Endodermal cell (in vitro differentiated cells): ENCODE data around the gene APMAP. TPM values are rescaled to one million over a fixed set of nuclear protein-coding genes. Genes with fewer than 3 reads are reported as not detected.

ENCODE experiments used
- DNase-seq: peaks from one replicate; pipeline ENCODE4 v3.0.0-alpha.2; 2017
- H3K27ac ChIP-seq: 2 replicates; pipeline ENCODE4 v1.5.1; 2013; ENCODE audit warnings: mild to moderate bottlenecking, low read depth, low read length, moderate library complexity
- H3K27me3 ChIP-seq: 2 replicates; pipeline ENCODE4 v1.6.1; 2013; ENCODE audit warnings: mild to moderate bottlenecking, low read length, moderate library complexity; ENCODE audit not compliant: insufficient read depth, control insufficient read depth, poor library complexity, severe bottlenecking
- H3K36me3 ChIP-seq: 2 replicates; pipeline ENCODE4 v1.7.0; 2013; ENCODE audit warnings: mild to moderate bottlenecking, low read length, moderate library complexity; ENCODE audit not compliant: control insufficient read depth, insufficient read depth
- H3K4me1 ChIP-seq: one replicate; pipeline ENCODE4 v1.7.0; 2013; ENCODE audit warnings: low read length; ENCODE audit not compliant: control insufficient read depth, insufficient read depth
- H3K4me3 ChIP-seq: 2 replicates; pipeline ENCODE4 v1.5.1; 2013; ENCODE audit warnings: mild to moderate bottlenecking, low read length, moderate library complexity
- H3K9ac ChIP-seq: 2 replicates; pipeline ENCODE4 v1.6.1; 2013; ENCODE audit warnings: mild to moderate bottlenecking, low read length, moderate library complexity; ENCODE audit not compliant: poor library complexity, severe bottlenecking; ENCODE audit errors: extremely low read depth
- H3K9me3 ChIP-seq: 2 replicates; pipeline ENCODE4 v1.6.1; 2013; ENCODE audit warnings: mild to moderate bottlenecking, low read length, moderate library complexity; ENCODE audit not compliant: control insufficient read depth
- H3K27ac Mint-ChIP-seq: 2 replicates; pipeline ENCODE4 v1.8.0; 2020; ENCODE audit warnings: mixed read lengths
- H3K27me3 Mint-ChIP-seq: 2 replicates; pipeline ENCODE4 v1.8.0; 2021; ENCODE audit warnings: mild to moderate bottlenecking, mixed read lengths; ENCODE audit not compliant: insufficient read depth
- H3K36me3 Mint-ChIP-seq: 2 replicates; pipeline ENCODE4 v1.8.0; 2020; ENCODE audit warnings: low read depth, mixed read lengths
- H3K4me1 Mint-ChIP-seq: 2 replicates; pipeline ENCODE4 v1.8.0; 2020; ENCODE audit warnings: mixed read lengths
- H3K4me3 Mint-ChIP-seq: 2 replicates; pipeline ENCODE4 v1.8.0; 2020; ENCODE audit warnings: mild to moderate bottlenecking, moderate library complexity, mixed read lengths
- H3K9me3 Mint-ChIP-seq: 2 replicates; pipeline ENCODE4 v1.8.0; 2020; ENCODE audit warnings: mild to moderate bottlenecking, mixed read lengths
- CTCF ChIP-seq: fragments of 200-600 bp; sonication (generic); conservative IDR thresholded peaks from 2 replicates; pipeline ENCODE4 v1.5.0; 2021; ENCODE audit warnings: antibody characterized with exemption, mild to moderate bottlenecking
- WGBS, 2 experiments: methylation state at CpG; one replicate each; pipeline versions ENCODE4 v1.1.5 to v1.1.7; 2013; ENCODE audit warnings: missing lambda C conversion rate in 2 of 2, mixed read lengths in 1 of 2; ENCODE audit not compliant: insufficient coverage in 1 of 2, insufficient read length in 1 of 2; 5-methylcytosine and 5-hydroxymethylcytosine counted together
- total RNA-seq, 2 donors: library from RNA; stranded (reverse); fragmentation: NEBNext Ultra II Directional in 1 of 2; extraction: Animal tissue kit (Norgen Biotek cat#: 25700) in 1 of 2; gene quantifications; 2 replicates in 1 of 2; 3 replicates in 1 of 2; pipeline ENCODE4 v1.2.1, GENCODE V29; 2021

The APMAP gene
- total RNA-seq, 2 donors from 2014 or later: 60.2 to 65.6 TPM

GRCh38 chr20:25017257-25017803 is 24.8 kb upstream of the APMAP start:
- Histone ChIP-seq H3K9ac (no peak overlapping the region), H3K27me3 (no peaks in the 10 kb centered on the region), H3K4me3 (no peak overlapping the region), H3K36me3 (no peaks in the 10 kb centered on the region), H3K27ac (no peak overlapping the region), H3K9me3 (no peaks in the 10 kb centered on the region), H3K4me1 (no peaks in the 10 kb centered on the region)
- H3K27ac Mint-ChIP-seq: peak overlapping the region; percentile 89
- H3K27me3 Mint-ChIP-seq: no peaks in the 10 kb centered on the region
- H3K36me3 Mint-ChIP-seq: no peaks in the 10 kb centered on the region
- peak; percentile 90 for DNase-seq
- WGBS, 2 experiments: 81 to 86% methylated on average over 4 to 14 of the region's 14 CpGs
- no peaks in the 10 kb centered on the region for H3K9me3 Mint-ChIP-seq
- TF ChIP-seq CTCF: no peak
- peaks cover 20% of the 10 kb centered on the region for H3K4me1 Mint-ChIP-seq
- H3K4me3 Mint-ChIP-seq: peak overlapping the region; percentile 17

- DNase-seq: peak; percentile 44
- Histone ChIP-seq H3K27me3 (no peaks in the 10 kb centered on the region), H3K27ac (no peak overlapping the region), H3K4me3 (no peak overlapping the region), H3K36me3 (no peaks in the 10 kb centered on the region), H3K9ac (no peak overlapping the region), H3K4me1 (no peaks in the 10 kb centered on the region), H3K9me3 (no peaks in the 10 kb centered on the region)
- Mint-ChIP-seq H3K9me3 (no peaks in the 10 kb centered on the region), H3K4me3 (no peak overlapping the region), H3K27me3 (no peaks in the 10 kb centered on the region), H3K4me1 (peaks cover 20% of the 10 kb centered on the region), H3K36me3 (no peaks in the 10 kb centered on the region), H3K27ac (no peak overlapping the region)
- 94 to 100% methylated on average over 3 to 11 of the region's 11 CpGs for WGBS, 2 experiments
- TF ChIP-seq CTCF: no peak
Measured at GRCh38 chr20:25016471-25016870, 23.9 kb upstream of the APMAP start.

GRCh38 chr20:25015986-25016385 is 23.4 kb upstream of the APMAP start:
- 87 to 96% methylated on average over 9 to 11 of the region's 11 CpGs for WGBS, 2 experiments
- peak; percentile 38 for DNase-seq
- Histone ChIP-seq H3K9ac (no peak overlapping the region), H3K27ac (no peak overlapping the region), H3K27me3 (no peaks in the 10 kb centered on the region), H3K36me3 (no peaks in the 10 kb centered on the region), H3K4me3 (no peak overlapping the region), H3K4me1 (no peaks in the 10 kb centered on the region), H3K9me3 (no peaks in the 10 kb centered on the region)
- peaks cover 20% of the 10 kb centered on the region for H3K4me1 Mint-ChIP-seq
- no peak overlapping the region for H3K27ac Mint-ChIP-seq
- H3K36me3 Mint-ChIP-seq: no peaks in the 10 kb centered on the region
- H3K4me3 Mint-ChIP-seq: no peak overlapping the region
- H3K9me3 Mint-ChIP-seq: no peaks in the 10 kb centered on the region
- no peaks in the 10 kb centered on the region for H3K27me3 Mint-ChIP-seq
- TF ChIP-seq CTCF: no peak
